ENCODE data around the gene ATP6V1G3. TPM values are rescaled to one million over a fixed set of nuclear protein-coding genes. Genes with fewer than 3 reads are reported as not detected.
"Not testable (repeated sequence)": the region's sequence is repeated elsewhere in the genome, so short reads cannot be mapped to it uniquely, and the experiment has no call there.

The ATP6V1G3 gene
- total RNA-seq, 2 experiments from 2014 or later = not detected

DNA sequence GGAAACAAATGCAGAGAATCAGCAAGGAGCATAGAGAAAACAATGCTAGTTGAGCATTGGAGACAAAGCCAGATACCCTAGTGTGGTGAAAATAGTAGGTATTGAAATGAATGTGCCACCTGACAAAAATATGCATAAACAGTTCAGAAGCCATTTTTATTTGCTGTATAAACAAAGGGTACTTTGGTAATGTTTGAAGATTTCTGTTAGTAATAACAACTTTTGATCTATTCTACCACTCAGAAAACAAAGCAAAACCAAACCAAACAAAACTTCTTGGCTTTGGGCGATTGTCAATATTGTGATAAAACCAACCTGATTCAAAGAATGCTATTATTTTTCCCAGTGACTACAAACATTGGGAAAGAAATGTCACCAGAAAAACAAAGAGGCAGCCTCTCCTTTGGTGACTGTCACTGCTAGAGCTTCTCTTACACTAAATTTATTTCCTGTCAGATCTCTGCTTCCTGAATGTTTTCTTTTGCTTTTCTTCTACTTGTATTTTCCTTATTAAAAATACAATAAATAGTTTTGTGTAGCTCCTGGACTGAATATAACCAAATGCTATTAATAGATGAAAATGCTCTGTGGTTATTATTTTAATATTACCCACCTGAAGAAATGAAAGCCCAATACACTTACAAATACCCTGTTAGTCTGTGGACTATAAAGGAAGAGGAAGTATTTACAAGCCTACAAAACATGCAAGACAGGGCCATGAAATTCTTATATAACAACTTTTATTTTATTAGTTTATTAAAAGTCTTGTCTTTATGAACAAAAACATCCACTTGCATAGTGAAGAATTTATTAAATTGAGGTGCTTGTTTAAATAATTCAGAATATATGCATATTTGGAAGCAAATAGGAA is 5.7 kb downstream of the ATP6V1G3 start:
- Mint-ChIP-seq H3K9me3 (peaks cover 8% of the 10 kb centered on the region), H3K4me3 (peak overlapping the region; percentile 46), H3K4me1 (peaks cover 34% of the 10 kb centered on the region), H3K27me3 (no peaks in the 10 kb centered on the region), H3K27ac (peak overlapping the region; percentile 57), H3K36me3 (ENCODE audit: low read depth) (peaks cover 14% of the 10 kb centered on the region)
- no peak for DNase-seq
- ChIA-PET POLR2A (interaction anchor here (0.7 to 2.3 kb wide), 7 partner anchors 9 to 86 kb away, joined by 3 to 8 read pairs (median 3); no protein-coding TSS in a partner anchor), CTCF (interaction anchor here (1.0 to 1.3 kb wide), 2 partner anchors 21 to 166 kb away, joined by 3 read pairs; no protein-coding TSS in a partner anchor)

DNA sequence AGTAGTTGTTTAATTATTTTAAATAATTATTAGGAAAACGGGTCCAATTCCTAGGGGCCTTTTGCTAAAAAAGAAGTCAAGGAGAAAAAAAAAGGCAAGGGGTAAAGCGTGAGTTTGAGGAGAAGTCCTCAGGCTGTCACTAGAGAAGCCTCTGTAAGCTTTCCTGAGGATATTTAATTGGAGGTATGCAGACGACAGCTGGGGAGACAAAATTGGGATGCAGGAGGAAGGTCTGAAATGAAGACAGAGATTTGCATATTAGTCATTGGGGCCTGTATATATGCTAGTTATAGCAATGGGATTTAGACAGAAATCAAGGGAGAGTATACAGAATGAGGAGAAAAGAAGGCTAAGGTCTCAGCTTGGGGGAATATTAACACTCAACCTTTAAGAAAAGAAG is 8.6 kb downstream of the ATP6V1G3 start:
- H3K9me3 Mint-ChIP-seq = peaks cover 8% of the 10 kb centered on the region
- H3K4me3 Mint-ChIP-seq = no peak overlapping the region
- peaks cover 23% of the 10 kb centered on the region for H3K4me1 Mint-ChIP-seq
- no peak overlapping the region for H3K27ac Mint-ChIP-seq
- no peak for DNase-seq
- H3K36me3 Mint-ChIP-seq (ENCODE audit: low read depth) = peaks cover 14% of the 10 kb centered on the region
- no peaks in the 10 kb centered on the region for H3K27me3 Mint-ChIP-seq
- ChIA-PET CTCF (no interaction called here), POLR2A (interaction anchor here (1.2 kb wide), 1 partner anchor 12 kb away, joined by 4 read pairs; no protein-coding TSS in a partner anchor)

DNA sequence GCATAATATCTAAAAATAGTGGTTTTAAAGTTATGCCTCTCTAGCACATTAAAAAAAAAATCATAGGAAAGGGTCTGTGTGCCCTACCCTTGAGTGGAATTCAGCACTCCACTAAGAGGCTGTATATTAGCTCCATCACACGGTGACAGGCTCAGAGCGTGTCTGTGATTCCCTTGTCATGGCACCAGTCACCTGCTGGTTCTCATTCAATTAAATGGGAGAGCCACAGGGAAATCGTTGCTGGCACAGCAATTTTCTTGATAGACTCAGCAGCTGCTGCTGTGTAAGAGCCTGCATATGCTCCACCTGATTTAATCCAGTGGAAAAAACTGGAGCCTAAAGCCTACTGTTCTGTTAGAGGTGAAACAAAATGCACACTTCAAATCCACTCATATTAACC is 9.5 kb downstream of the ATP6V1G3 start:
- peaks cover 23% of the 10 kb centered on the region for H3K4me1 Mint-ChIP-seq

DNA sequence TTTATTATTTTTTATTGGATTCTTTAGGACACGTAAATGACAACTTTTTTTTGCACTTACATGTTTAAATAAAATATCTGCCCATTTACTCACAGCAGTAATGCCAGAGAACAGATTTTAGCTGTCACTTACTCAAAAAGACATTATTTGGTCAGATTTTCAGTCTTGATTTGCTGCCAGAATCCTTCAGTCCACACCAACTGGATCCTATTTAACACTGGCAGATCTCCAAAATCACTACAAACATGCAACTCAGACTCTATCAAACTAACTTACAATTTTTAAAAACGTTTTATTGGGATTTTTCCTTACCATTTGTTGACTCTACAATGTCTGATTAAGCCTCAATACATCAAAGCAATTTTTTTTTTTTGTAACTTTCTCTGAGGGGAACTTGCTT is 11.1 kb downstream of the ATP6V1G3 start:
- H3K27ac Mint-ChIP-seq = no peak overlapping the region
- POLR2A ChIA-PET = no interaction called here
- CTCF ChIA-PET = no interaction called here
- no peak overlapping the region for H3K4me3 Mint-ChIP-seq
- H3K36me3 Mint-ChIP-seq (ENCODE audit: low read depth) = peaks cover 14% of the 10 kb centered on the region
- peaks cover 8% of the 10 kb centered on the region for H3K9me3 Mint-ChIP-seq
- no peak for DNase-seq
- no peaks in the 10 kb centered on the region for H3K27me3 Mint-ChIP-seq
- H3K4me1 Mint-ChIP-seq = peaks cover 19% of the 10 kb centered on the region

More for the DNA sequence above, 9.5 kb downstream of the ATP6V1G3 start:
- Mint-ChIP-seq H3K27me3 (no peaks in the 10 kb centered on the region), H3K27ac (no peak overlapping the region), H3K36me3 (ENCODE audit: low read depth) (peaks cover 14% of the 10 kb centered on the region), H3K4me3 (no peak overlapping the region), H3K9me3 (peaks cover 8% of the 10 kb centered on the region)
- CTCF ChIA-PET = no interaction called here
- no peak for DNase-seq
- POLR2A ChIA-PET = no interaction called here

DNA sequence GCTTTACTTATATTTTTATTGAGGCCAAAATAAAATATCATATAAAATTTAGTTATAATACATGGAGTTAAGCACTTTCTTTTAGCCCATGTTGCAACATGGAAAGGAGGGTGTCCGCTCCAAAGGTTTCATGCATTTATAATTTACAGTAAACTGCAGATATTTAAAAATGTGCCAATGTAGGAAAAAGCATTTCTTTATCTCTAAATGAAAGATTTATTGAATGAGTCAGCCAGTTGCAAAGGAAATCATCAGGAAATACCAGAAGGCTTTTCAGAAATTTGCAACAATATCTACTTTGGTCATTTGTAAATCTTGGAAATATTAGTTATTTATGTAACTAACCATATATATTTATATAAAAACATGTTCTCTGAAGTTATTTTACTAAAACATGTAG is 12.1 kb downstream of the ATP6V1G3 start:
- ChIA-PET CTCF (no interaction called here), POLR2A (no interaction called here)
- Mint-ChIP-seq H3K27me3 (no peaks in the 10 kb centered on the region), H3K4me1 (peaks cover 16% of the 10 kb centered on the region), H3K27ac (no peak overlapping the region), H3K9me3 (peaks cover 3% of the 10 kb centered on the region), H3K4me3 (no peak overlapping the region), H3K36me3 (ENCODE audit: low read depth) (peaks cover 9% of the 10 kb centered on the region)
- DNase-seq = no peak

DNA sequence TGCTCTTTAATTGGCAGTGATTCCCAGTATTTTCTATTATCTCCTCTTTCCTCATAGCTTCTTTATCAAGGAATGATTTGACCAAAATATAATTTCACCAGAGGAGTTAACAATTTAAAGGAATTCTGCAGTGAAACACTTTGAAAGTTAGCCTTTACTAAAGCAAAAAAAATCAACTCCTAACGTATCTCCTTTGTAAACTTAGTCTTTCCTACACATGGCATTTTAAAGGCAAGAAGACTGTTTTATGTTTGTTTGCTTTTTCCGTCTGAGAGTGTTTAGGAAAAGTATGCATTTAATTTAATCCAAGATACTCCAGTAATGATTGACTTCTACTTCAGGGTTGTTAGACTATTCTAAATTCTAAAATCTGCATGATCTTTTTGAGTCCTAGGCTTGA is 15.9 kb downstream of the ATP6V1G3 start:
- no peak for DNase-seq
- Mint-ChIP-seq H3K36me3 (ENCODE audit: low read depth) (no peaks in the 10 kb centered on the region), H3K27me3 (no peaks in the 10 kb centered on the region), H3K27ac (no peak overlapping the region), H3K4me1 (peaks cover 48% of the 10 kb centered on the region), H3K9me3 (no peaks in the 10 kb centered on the region), H3K4me3 (peak overlapping the region; percentile 72)
- POLR2A ChIA-PET = interaction anchor here (0.7 to 2.9 kb wide), 6 partner anchors 87 to 157 kb away, joined by 3 to 11 read pairs (median 4); no protein-coding TSS in a partner anchor
- CTCF ChIA-PET = no interaction called here

DNA sequence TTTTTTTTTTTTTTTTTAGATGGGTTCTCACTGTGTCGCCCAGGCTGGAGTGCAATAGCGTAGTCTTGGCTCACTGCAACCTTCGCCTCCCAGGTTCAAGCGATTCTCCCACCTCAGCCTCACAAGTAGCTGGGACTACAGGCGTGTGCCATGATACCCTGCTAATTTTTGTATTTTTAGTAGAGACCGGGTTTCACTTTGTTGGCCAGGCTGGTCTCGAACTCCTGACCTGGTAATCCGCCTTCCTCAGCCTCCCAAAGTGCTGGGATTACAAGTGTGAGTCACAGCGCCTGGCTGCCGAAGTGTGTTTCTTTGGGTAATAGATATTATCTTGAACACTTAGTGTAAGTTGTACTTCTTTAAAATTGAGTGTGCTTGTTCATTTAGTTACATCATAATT is 16.4 kb downstream of the ATP6V1G3 start:
- H3K4me3 Mint-ChIP-seq = peak overlapping the region; percentile 72
- DNase-seq; CTCF ChIA-PET; H3K27me3 Mint-ChIP-seq; H3K36me3 Mint-ChIP-seq (ENCODE audit: low read depth); H3K27ac Mint-ChIP-seq; H3K9me3 Mint-ChIP-seq: not testable (repeated sequence)
- POLR2A ChIA-PET = interaction anchor here (0.7 to 2.9 kb wide), 5 partner anchors 87 to 158 kb away, joined by 3 to 11 read pairs (median 4); no protein-coding TSS in a partner anchor
- peaks cover 53% of the 10 kb centered on the region for H3K4me1 Mint-ChIP-seq

DNA sequence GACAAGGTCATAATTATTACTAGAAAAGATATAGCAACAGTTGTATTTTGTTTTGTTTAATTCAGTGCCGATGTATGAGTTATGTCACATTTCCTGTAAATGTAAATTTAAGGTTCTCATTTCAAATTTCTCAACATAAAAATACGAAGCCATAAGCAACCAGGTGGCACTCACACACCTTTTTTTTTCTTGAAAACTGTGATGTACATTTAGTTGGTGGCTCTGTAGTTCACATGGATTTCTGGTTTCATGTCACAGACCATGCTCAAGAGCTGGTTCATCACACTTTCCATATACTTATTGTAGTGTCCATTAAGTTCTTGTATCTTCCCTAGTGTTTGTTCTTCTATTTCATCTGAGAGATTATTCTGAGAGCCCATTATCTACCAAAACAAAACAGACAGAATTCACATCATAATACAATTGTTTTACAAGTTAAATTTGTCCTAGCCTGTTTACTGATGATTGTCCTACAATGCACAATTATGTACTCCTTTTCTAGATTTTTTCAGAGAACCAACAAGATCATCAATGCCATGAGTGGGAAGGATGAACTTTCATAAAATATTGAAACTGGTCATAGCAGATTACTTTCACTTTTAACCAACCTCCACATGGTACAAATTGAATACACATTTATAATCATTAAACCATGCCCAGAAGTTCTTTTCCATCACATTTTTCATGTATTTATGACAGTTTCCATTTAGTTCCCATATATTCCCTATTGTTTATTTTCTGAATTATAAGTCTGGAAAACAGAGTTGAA is 17.1 kb downstream of the ATP6V1G3 start:
- DNase-seq = no peak
- CTCF ChIA-PET = interaction anchor here (0.6 to 2.0 kb wide), 13 partner anchors 87 to 176 kb away, joined by 3 to 7 read pairs (median 4); no protein-coding TSS in a partner anchor

DNA sequence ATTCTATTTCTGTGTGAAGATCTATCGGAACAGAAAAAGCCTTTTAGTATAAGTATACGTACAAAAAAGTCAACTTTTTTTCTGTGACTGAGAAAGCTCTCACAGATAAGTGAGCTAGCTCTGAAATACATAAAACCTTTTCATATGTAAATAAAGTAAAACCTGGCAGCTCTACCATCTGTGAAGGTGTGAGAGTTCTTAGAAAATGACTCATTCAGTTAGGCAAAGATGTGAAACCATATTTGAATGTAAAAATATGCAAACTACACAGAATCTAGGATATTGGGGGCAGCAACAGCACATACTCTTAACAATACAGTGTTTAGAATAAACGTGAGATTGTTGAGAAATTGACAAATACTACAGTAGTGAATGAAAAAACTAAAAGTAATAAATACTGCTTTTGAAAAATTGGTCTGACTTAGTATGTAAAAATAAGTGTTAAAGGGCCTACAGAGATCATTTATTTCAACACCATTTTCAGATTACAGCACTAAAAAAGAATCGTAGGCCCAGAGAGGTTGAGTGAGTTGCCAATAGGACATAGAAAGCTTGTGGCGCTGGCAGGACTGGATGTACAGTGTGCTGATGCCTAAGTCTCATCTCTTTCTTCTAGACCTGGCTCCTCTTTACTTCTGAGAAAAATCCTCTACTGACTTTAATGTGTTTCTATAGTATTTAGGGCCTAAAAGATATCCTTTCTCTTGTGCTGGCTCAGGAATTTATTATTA is 19.8 kb downstream of the ATP6V1G3 start:
- H3K4me1 Mint-ChIP-seq = peaks cover 63% of the 10 kb centered on the region
- no peaks in the 10 kb centered on the region for H3K9me3 Mint-ChIP-seq
- peak overlapping the region; percentile 81 for H3K27ac Mint-ChIP-seq
- ChIA-PET CTCF (interaction anchor here (1.2 to 3.6 kb wide), 5 partner anchors 100 to 168 kb away, joined by 4 to 14 read pairs (median 6); no protein-coding TSS in a partner anchor), POLR2A (interaction anchor here (0.7 to 4.2 kb wide), 22 partner anchors 11 to 745 kb away, joined by 3 to 67 read pairs (median 5); partner anchors contain the start of genes DENND1B and PTPRC)
- no peaks in the 10 kb centered on the region for H3K36me3 Mint-ChIP-seq (ENCODE audit: low read depth)
- peak overlapping the region; percentile 53 for H3K4me3 Mint-ChIP-seq
- no peak for DNase-seq
- no peaks in the 10 kb centered on the region for H3K27me3 Mint-ChIP-seq

More for the DNA sequence above, 17.1 kb downstream of the ATP6V1G3 start:
- Mint-ChIP-seq H3K36me3 (ENCODE audit: low read depth) (no peaks in the 10 kb centered on the region), H3K9me3 (no peaks in the 10 kb centered on the region), H3K27me3 (no peaks in the 10 kb centered on the region), H3K4me3 (peak overlapping the region; percentile 72), H3K27ac (peak overlapping the region; percentile 61), H3K4me1 (peaks cover 60% of the 10 kb centered on the region)
- POLR2A ChIA-PET = interaction anchor here (0.9 to 2.1 kb wide), 11 partner anchors 12 to 159 kb away, joined by 3 to 16 read pairs (median 7); partner anchors contain the start of gene PTPRC

DNA sequence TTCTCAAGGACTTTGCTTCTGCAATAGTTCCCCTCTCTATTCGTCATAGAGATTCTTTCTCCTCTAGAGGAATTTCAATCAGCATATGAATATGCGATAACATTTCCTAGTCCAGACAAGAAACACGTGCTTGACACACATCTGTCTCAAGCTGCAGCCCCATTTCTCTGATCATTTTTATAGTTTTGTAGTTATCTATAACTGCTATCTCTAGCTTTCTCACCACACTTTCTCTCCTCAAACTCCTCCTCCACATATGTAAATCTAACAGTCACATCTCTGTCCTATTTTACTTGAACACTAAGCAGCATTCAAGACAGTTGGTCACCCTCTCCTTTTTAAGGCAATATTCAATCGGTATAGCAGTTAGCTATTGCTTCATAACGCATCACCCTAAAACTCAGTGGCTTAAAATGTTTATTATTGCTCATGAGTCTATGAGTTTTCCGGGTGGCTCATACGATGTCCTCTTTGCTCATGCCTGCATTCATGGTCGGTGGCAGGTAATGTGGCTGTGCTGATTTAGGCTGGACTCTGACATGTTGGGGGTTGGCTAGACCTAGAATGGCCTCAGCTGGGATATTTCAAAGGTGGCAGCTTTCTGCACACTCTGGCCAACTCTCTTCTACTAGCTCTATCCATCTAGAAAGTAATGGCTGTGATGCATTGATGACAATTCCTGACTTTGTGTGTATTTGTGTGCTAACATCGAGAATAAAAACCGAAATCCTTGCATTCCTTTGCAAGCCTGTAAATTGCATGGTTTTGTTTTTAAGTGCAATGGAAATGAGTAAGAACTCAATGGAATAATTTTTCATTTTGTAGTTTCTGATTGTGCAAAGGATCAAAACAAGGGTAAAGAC is 20.6 kb downstream of the ATP6V1G3 start:
- Mint-ChIP-seq H3K27ac (peak overlapping the region; percentile 81), H3K36me3 (ENCODE audit: low read depth) (no peaks in the 10 kb centered on the region), H3K9me3 (no peaks in the 10 kb centered on the region), H3K27me3 (no peaks in the 10 kb centered on the region), H3K4me1 (peaks cover 62% of the 10 kb centered on the region), H3K4me3 (peak overlapping the region; percentile 53)
- no peak for DNase-seq
- CTCF ChIA-PET = interaction anchor here (0.9 to 3.6 kb wide), 10 partner anchors 91 to 182 kb away, joined by 3 to 14 read pairs (median 4); no protein-coding TSS in a partner anchor
- POLR2A ChIA-PET = interaction anchor here (0.7 to 4.2 kb wide), 28 partner anchors 12 to 745 kb away, joined by 3 to 67 read pairs (median 4); partner anchors contain the start of genes DENND1B and PTPRC

DNA sequence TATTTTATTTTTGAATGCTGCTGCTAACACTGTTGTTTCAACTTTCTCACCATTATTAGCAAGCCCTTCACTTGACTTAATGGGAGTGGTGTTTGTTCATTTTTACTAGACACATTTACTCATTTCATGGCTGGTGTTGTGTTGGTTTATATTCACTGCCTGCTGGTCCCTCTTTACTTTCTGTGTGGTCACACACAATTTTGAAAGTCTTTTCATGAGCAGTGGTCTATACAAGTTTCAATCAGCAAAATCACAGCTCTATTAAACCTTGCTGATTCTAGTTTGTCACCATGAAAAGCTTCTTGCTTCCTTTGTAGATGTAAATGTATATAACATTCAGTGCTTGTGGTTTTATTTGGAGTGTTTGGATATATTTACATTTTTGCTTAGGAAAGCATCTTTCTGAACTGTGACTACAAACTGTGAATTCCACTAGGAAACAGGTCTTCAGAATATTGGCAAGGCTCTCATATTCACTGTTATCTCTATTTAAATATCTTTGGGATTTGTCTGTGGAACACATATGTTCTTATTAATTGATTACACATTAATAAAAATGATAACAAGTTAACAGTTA is 22.8 kb downstream of the ATP6V1G3 start:
- ChIA-PET CTCF (no interaction called here), POLR2A (interaction anchor here (4.2 kb wide), 1 partner anchor 93 kb away, joined by 25 read pairs; no protein-coding TSS in a partner anchor)
- Mint-ChIP-seq H3K4me1 (peaks cover 45% of the 10 kb centered on the region), H3K36me3 (ENCODE audit: low read depth) (no peaks in the 10 kb centered on the region), H3K4me3 (no peak overlapping the region), H3K27me3 (no peaks in the 10 kb centered on the region), H3K9me3 (no peaks in the 10 kb centered on the region), H3K27ac (no peak overlapping the region)
- no peak for DNase-seq

Measured in activated CD4-positive, alpha-beta memory T cell treated with anti-CD3 and anti-CD28 coated beads, Interleukin-2, amount 10 ng/mL, durations not matched to agents 7 days and 5 days (primary cell).